ENCODE measurements around the gene BNC2.

BNC2 gene

DNA sequence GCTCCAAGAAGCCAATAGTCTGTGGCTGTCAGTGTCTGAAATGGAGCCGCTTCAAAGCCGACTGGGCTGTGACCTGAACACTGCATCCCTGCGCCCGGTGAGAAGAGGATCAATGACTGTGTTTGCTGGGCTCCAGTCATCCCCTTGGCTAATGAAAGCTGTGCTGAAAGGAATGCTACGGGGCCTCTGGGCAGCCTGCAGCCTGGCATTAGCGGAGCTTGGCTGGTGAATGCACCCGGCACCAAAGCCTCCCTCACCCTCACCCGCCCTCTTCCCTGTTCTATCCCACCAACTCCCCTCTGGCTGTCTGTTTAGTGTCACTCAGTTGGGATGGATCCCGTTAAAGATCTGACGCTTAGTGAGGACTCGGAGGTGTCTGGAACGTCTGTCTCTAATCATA is 355.3 kb downstream of the BNC2 start:
- POLR2A ChIA-PET, result no interaction called here
- H3K4me3 ChIP-seq (ENCODE audit: low read depth, low read length), result no peak overlapping the region
- no peaks in the 10 kb centered on the region for H3K36me3 ChIP-seq (ENCODE audit: control insufficient read depth in 2 of 2, insufficient read depth in 1 of 2, low read length in 2 of 2)
- CTCF ChIA-PET, result interaction anchor here (0.7 kb wide), 3 partner anchors 30 to 206 kb away, joined by 3 to 4 read pairs (median 3); no protein-coding TSS in a partner anchor
- TF ChIP-seq ZFHX2 (tag by site-specific recombination; conservative IDR thresholded peaks at IDR 0.05) (no peak), ZNF777 (tag by site-specific recombination; IDR thresholded peaks at IDR 0.05; ENCODE audit: borderline replicate concordance) (no peak), ZNF140 (tag by site-specific recombination; IDR thresholded peaks at IDR 0.05) (no peak), MEIS1 (CRISPR knock-in tag; IDR thresholded peaks at IDR 0.05; ENCODE audit: borderline replicate concordance) (no peak), KLF8 (tag by site-specific recombination; IDR thresholded peaks at IDR 0.05) (no peak), ZNF302 (tag by site-specific recombination; IDR thresholded peaks at IDR 0.05; ENCODE audit: low read depth) (no peak), MYNN (tag by site-specific recombination; IDR thresholded peaks at IDR 0.05; ENCODE audit: borderline replicate concordance) (no peak), ZNF394 (tag by site-specific recombination; IDR thresholded peaks at IDR 0.05; ENCODE audit: borderline replicate concordance) (no peak), IKZF3 (tag by site-specific recombination; IDR thresholded peaks at IDR 0.05) (no peak), ZNF350 (tag by site-specific recombination; IDR thresholded peaks at IDR 0.05) (no peak), ZNF670 (tag by site-specific recombination; IDR thresholded peaks at IDR 0.05; ENCODE audit: low read depth) (no peak), ZBTB21 (tag by site-specific recombination; IDR thresholded peaks at IDR 0.05) (no peak), MZF1 (tag by site-specific recombination; IDR thresholded peaks at IDR 0.05; ENCODE audit: borderline replicate concordance) (no peak), ZNF433 (tag by site-specific recombination; IDR thresholded peaks at IDR 0.05; ENCODE audit: low read depth) (no peak), ZBTB49 (tag by site-specific recombination; IDR thresholded peaks at IDR 0.05; ENCODE audit: low read depth) (no peak), ZNF830 (tag by site-specific recombination; IDR thresholded peaks at IDR 0.05; ENCODE audit: low read depth) (no peak)
- TF ChIP-seq, protein P1, sequence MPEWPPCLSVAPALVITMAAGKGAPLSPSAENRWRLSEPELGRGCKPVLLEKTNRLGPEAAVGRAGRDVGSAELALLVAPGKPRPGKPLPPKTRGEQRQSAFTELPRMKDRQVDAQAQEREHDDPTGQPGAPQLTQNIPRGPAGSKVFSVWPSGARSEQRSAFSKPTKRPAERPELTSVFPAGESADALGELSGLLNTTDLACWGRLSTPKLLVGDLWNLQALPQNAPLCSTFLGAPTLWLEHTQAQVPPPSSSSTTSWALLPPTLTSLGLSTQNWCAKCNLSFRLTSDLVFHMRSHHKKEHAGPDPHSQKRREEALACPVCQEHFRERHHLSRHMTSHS (tag by site-specific recombination; IDR thresholded peaks at IDR 0.05), result no peak
- TF ChIP-seq, protein P2, sequence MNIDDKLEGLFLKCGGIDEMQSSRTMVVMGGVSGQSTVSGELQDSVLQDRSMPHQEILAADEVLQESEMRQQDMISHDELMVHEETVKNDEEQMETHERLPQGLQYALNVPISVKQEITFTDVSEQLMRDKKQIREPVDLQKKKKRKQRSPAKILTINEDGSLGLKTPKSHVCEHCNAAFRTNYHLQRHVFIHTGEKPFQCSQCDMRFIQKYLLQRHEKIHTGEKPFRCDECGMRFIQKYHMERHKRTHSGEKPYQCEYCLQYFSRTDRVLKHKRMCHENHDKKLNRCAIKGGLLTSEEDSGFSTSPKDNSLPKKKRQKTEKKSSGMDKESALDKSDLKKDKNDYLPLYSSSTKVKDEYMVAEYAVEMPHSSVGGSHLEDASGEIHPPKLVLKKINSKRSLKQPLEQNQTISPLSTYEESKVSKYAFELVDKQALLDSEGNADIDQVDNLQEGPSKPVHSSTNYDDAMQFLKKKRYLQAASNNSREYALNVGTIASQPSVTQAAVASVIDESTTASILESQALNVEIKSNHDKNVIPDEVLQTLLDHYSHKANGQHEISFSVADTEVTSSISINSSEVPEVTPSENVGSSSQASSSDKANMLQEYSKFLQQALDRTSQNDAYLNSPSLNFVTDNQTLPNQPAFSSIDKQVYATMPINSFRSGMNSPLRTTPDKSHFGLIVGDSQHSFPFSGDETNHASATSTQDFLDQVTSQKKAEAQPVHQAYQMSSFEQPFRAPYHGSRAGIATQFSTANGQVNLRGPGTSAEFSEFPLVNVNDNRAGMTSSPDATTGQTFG (tag by site-specific recombination; IDR thresholded peaks at IDR 0.05; ENCODE audit: borderline replicate concordance), result no peak
- H3K27ac ChIP-seq (ENCODE audit: extremely low read depth, low read depth, low read length), result no peak overlapping the region
- H3K4me1 ChIP-seq (ENCODE audit: control insufficient read depth, insufficient read depth, low read length), result no peaks in the 10 kb centered on the region
- H3K9me3 ChIP-seq (ENCODE audit: control insufficient read depth, insufficient read depth, low read depth, low read length), result no peaks in the 10 kb centered on the region

- no peaks in the 10 kb centered on the region for H3K36me3 ChIP-seq (ENCODE audit: control insufficient read depth in 2 of 2, insufficient read depth in 1 of 2, low read length in 2 of 2)
- no peaks in the 10 kb centered on the region for H3K4me1 ChIP-seq (ENCODE audit: control insufficient read depth, insufficient read depth, low read length)
- no peak for TF ChIP-seq ZBTB26 (tag by site-specific recombination; optimal IDR thresholded peaks at IDR 0.05)
- no peak for TF ChIP-seq SCRT1 (tag by site-specific recombination; IDR thresholded peaks at IDR 0.05; ENCODE audit: borderline replicate concordance)
- CTCF ChIA-PET, result no interaction called here
- H3K27ac ChIP-seq (ENCODE audit: extremely low read depth, low read depth, low read length), result no peak overlapping the region
- no peak overlapping the region for H3K4me3 ChIP-seq (ENCODE audit: low read depth, low read length)
- POLR2A ChIA-PET, result no interaction called here
- H3K9me3 ChIP-seq (ENCODE audit: control insufficient read depth, insufficient read depth, low read depth, low read length), result no peaks in the 10 kb centered on the region
Observed at GRCh38 chr9:16514131-16514530, 356.3 kb downstream of the BNC2 start.

Measured in HEK293 (cell line).